HEK293 (cell line): ENCODE data around the gene POLG2.
"Not testable (repeated sequence)": the region's sequence is repeated elsewhere in the genome, so short reads cannot be mapped to it uniquely, and the experiment has no call there.

Source experiments
- CTCF ChIP-seq: fragments of 450-650 bp; formaldehyde crosslinking; IDR thresholded peaks from 2 replicates; pipeline ENCODE4 v1.5.1; 2016; ENCODE audit warnings: missing biosample characterization, missing genetic modification characterization
- RBAK ChIP-seq: fragments of 450-650 bp; formaldehyde crosslinking; IDR thresholded peaks from 2 replicates; pipeline ENCODE4 v1.5.1; 2016; ENCODE audit warnings: missing biosample characterization, missing genetic modification characterization
- ZIC2 ChIP-seq: fragments of 450-650 bp; formaldehyde crosslinking; IDR thresholded peaks from 2 replicates; pipeline ENCODE4 v1.5.1; 2016; ENCODE audit warnings: missing biosample characterization, missing genetic modification characterization
- ZNF121 ChIP-seq: fragments of 450-650 bp; formaldehyde crosslinking; IDR thresholded peaks from 2 replicates; pipeline ENCODE4 v1.5.1; 2016; ENCODE audit warnings: missing biosample characterization, missing genetic modification characterization
- ZNF292 ChIP-seq: fragments of 450-650 bp; formaldehyde crosslinking; IDR thresholded peaks from 2 replicates; pipeline ENCODE4 v1.5.1; 2016; ENCODE audit warnings: low read depth, missing biosample characterization, missing genetic modification characterization, borderline replicate concordance
- ZNF629 ChIP-seq: fragments of 450-650 bp; formaldehyde crosslinking; IDR thresholded peaks from 2 replicates; pipeline ENCODE4 v1.5.1; 2017; ENCODE audit warnings: missing biosample characterization, missing genetic modification characterization
- ZNF639 ChIP-seq: fragments of 450-650 bp; formaldehyde crosslinking; IDR thresholded peaks from 2 replicates; pipeline ENCODE4 v1.5.1; 2016; ENCODE audit warnings: missing biosample characterization, missing genetic modification characterization
- ZSCAN30 ChIP-seq: fragments of 450-650 bp; IDR thresholded peaks from 2 replicates; pipeline ENCODE4 v1.5.1; 2018; ENCODE audit warnings: missing biosample characterization, mild to moderate bottlenecking, missing genetic modification characterization, moderate library complexity

GRCh38 chr17:64459818-64460217, 37.0 kb downstream of the POLG2 start:
- not testable (repeated sequence) for TF ChIP-seq ZNF639; CTCF; ZNF292 (tag by site-specific recombination); RBAK (tag by site-specific recombination); ZIC2 (tag by site-specific recombination); ZSCAN30 (tag by site-specific recombination)
- TF ChIP-seq ZNF121 (tag by site-specific recombination) (peak; percentile 35; the same call in 1 of the 2 replicates), ZNF629 (tag by site-specific recombination) (0 out of 2 replicates have a peak, but pooled peaks have one; percentile 17)
